ENCODE data around the gene ATP2B2. TPM values are rescaled to one million over a fixed set of nuclear protein-coding genes. Genes with fewer than 3 reads are reported as not detected.

The ATP2B2 gene
- total RNA-seq, 1 donor from 2014 or later, result 0.42 TPM

GRCh38 chr3:10289077-10289476, 216.3 kb downstream of the ATP2B2 start:
- no peaks in the 10 kb centered on the region for H3K27me3 Mint-ChIP-seq (ENCODE audit: low read depth)
- H3K4me1 Mint-ChIP-seq, result no peaks in the 10 kb centered on the region
- no peak overlapping the region for H3K27ac Mint-ChIP-seq (ENCODE audit: unreplicated experiment)
- DNase-seq (ENCODE audit: low read depth, low spot score), result no peak
- TF ChIP-seq CTCF (conservative IDR thresholded peaks at IDR 0.05), result no peak
- H3K9me3 Mint-ChIP-seq, result no peaks in the 10 kb centered on the region
- no peaks in the 10 kb centered on the region for H3K36me3 Mint-ChIP-seq (ENCODE audit: low read depth)
- no peak overlapping the region for H3K4me3 Mint-ChIP-seq

- TF ChIP-seq CTCF (conservative IDR thresholded peaks at IDR 0.05), result no peak
- Mint-ChIP-seq H3K36me3 (ENCODE audit: low read depth) (no peaks in the 10 kb centered on the region), H3K27me3 (ENCODE audit: low read depth) (no peaks in the 10 kb centered on the region), H3K4me3 (no peak overlapping the region), H3K9me3 (no peaks in the 10 kb centered on the region), H3K27ac (ENCODE audit: unreplicated experiment) (no peak overlapping the region), H3K4me1 (no peaks in the 10 kb centered on the region)
- DNase-seq (ENCODE audit: low read depth, low spot score), result no peak
These were observed 216.8 kb downstream of the ATP2B2 start for GRCh38 chr3:10288575-10288960.

- H3K36me3 Mint-ChIP-seq (ENCODE audit: low read depth), result no peaks in the 10 kb centered on the region
These were observed 217.3 kb downstream of the ATP2B2 start for GRCh38 chr3:10287936-10288574.

GRCh38 chr3:10286596-10287295, 218.6 kb downstream of the ATP2B2 start:
- no peak for TF ChIP-seq CTCF (conservative IDR thresholded peaks at IDR 0.05)
- Mint-ChIP-seq H3K4me3 (no peak overlapping the region), H3K27ac (ENCODE audit: unreplicated experiment) (no peak overlapping the region), H3K27me3 (ENCODE audit: low read depth) (no peaks in the 10 kb centered on the region), H3K9me3 (no peaks in the 10 kb centered on the region), H3K36me3 (ENCODE audit: low read depth) (no peaks in the 10 kb centered on the region), H3K4me1 (no peaks in the 10 kb centered on the region)
- no peak for DNase-seq (ENCODE audit: low read depth, low spot score)

More at GRCh38 chr3:10287936-10288574, 217.3 kb downstream of the ATP2B2 start:
- DNase-seq (ENCODE audit: low read depth, low spot score), result no peak
- Mint-ChIP-seq H3K9me3 (no peaks in the 10 kb centered on the region), H3K4me3 (no peak overlapping the region), H3K27ac (ENCODE audit: unreplicated experiment) (no peak overlapping the region), H3K4me1 (no peaks in the 10 kb centered on the region), H3K27me3 (ENCODE audit: low read depth) (no peaks in the 10 kb centered on the region)
- TF ChIP-seq CTCF (conservative IDR thresholded peaks at IDR 0.05), result no peak

- Mint-ChIP-seq H3K4me3 (no peak overlapping the region), H3K4me1 (no peaks in the 10 kb centered on the region), H3K36me3 (ENCODE audit: low read depth) (no peaks in the 10 kb centered on the region), H3K27ac (ENCODE audit: unreplicated experiment) (no peak overlapping the region), H3K9me3 (no peaks in the 10 kb centered on the region), H3K27me3 (ENCODE audit: low read depth) (no peaks in the 10 kb centered on the region)
- no peak for TF ChIP-seq CTCF (conservative IDR thresholded peaks at IDR 0.05)
- DNase-seq (ENCODE audit: low read depth, low spot score), result no peak
These were observed 219.3 kb downstream of the ATP2B2 start for GRCh38 chr3:10286133-10286524.

All from neural crest cell (in vitro differentiated cells).